ENCODE results near the gene NSG2.

DNA sequence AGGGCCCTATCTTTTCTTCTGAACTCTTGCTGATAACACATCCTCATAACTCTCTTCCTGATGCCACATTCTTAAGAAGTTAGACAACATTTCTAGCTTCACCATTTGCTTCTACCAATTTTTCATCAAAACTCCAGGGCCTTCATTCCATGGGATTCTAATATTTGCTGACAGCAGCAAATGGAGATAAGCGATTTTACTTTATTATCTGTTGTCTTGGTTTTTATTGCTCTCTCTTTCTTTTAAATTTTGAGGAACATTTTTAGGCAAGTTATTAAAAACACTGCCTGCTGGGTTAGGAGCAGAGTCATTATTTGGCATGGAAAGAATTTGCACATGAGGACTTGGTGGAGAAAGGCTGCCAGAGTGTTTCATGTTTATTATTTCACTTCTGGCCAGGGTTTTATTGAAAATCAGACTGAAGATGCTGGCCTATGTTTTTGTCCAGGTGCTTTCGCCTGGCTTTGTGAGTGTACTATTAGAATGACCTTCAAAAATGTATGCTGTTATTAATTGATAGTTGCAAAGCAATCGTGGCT, 27.7 kb downstream of the NSG2 start:
- no peak for TF ChIP-seq MAX (IDR thresholded peaks at IDR 0.05; ENCODE audit: low read depth, low read length)
- TF ChIP-seq, protein P1, sequence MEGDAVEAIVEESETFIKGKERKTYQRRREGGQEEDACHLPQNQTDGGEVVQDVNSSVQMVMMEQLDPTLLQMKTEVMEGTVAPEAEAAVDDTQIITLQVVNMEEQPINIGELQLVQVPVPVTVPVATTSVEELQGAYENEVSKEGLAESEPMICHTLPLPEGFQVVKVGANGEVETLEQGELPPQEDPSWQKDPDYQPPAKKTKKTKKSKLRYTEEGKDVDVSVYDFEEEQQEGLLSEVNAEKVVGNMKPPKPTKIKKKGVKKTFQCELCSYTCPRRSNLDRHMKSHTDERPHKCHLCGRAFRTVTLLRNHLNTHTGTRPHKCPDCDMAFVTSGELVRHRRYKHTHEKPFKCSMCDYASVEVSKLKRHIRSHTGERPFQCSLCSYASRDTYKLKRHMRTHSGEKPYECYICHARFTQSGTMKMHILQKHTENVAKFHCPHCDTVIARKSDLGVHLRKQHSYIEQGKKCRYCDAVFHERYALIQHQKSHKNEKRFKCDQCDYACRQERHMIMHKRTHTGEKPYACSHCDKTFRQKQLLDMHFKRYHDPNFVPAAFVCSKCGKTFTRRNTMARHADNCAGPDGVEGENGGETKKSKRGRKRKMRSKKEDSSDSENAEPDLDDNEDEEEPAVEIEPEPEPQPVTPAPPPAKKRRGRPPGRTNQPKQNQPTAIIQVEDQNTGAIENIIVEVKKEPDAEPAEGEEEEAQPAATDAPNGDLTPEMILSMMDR (IDR thresholded peaks at IDR 0.05; ENCODE audit: low read depth, low read length): no peak
